ENCODE results near the gene MBL2. TPM values are rescaled to one million over a fixed set of nuclear protein-coding genes. Genes with fewer than 3 reads are reported as not detected.

Gene MBL2
- total and polyA plus RNA-seq, 2 of the 8 experiments (the other 6 are each of a cell fraction or from before 2014, with no cell fraction given): not detected

- TF ChIP-seq RAD21 (IDR thresholded peaks at IDR 0.05 in 1 of 2, conservative IDR thresholded peaks at IDR 0.05 in 1 of 2; ENCODE audit: low read depth in 2 of 2, low read length in 2 of 2) (no peak), FOSL1 (IDR thresholded peaks at IDR 0.05; ENCODE audit: insufficient read depth, low read depth, low read length) (no peak), CHD2 (IDR thresholded peaks at IDR 0.05; ENCODE audit: low read length) (no peak), SP2 (IDR thresholded peaks at IDR 0.05; ENCODE audit: low read length) (no peak), TAF7 (optimal IDR thresholded peaks at IDR 0.05; ENCODE audit: borderline replicate concordance, low read depth, low read length) (no peak)
These were observed 30.7 kb downstream of the MBL2 start (continued) for GRCh38 chr10:52741851-52742250.
